A549 (cell line): ENCODE data around the gene ALDH1L1. TPM values are rescaled to one million over a fixed set of nuclear protein-coding genes. Genes with fewer than 3 reads are reported as not detected.

Source experiments
- ATAC-seq, 2 experiments: fragments of 200-7000 bp in 1 of 2; fragments of >200 bp in 1 of 2; cut with Nextera tagmentation in 1 of 2; cut with Tn5 transposase in 1 of 2; 3 replicates each; pipeline versions ENCODE4 v1.8.0 to v1.9.1; 2018 to 2020; ENCODE audit warnings: mild to moderate bottlenecking in 1 of 2, moderate library complexity in 1 of 2
- CTCF ChIA-PET: fragments of 300-600 bp; sonication (Branson Sonifier 250); formaldehyde crosslinking; extraction: SDS; loops from one replicate; lab custom pipeline; 2021; ENCODE audit warnings: antibody characterized with exemption, inconsistent platforms; lab: Yijun Ruan, JAX
- POLR2A ChIA-PET: fragments of 350-600 bp; formaldehyde crosslinking; extraction: SDS; loops from one replicate; lab custom pipeline; 2021; ENCODE audit warnings: antibody characterized with exemption, inconsistent platforms; lab: Yijun Ruan, JAX
- DNase-seq, 2 experiments: peaks; one replicate each; pipeline versions ENCODE4 v3.0.0 to v3.0.0-alpha.2; 2011 to 2016; ENCODE audit warnings: low read depth in 1 of 2, low spot score in 1 of 2
- FAIRE-seq: peaks from 2 replicates; lab custom pipeline; 2011; peaks lifted over from hg19 to GRCh38; lab: Jason Lieb, UNC
- H3K27ac ChIP-seq, 2 experiments: fragments of >200 bp; sonication (Bioruptor Twin); formaldehyde crosslinking; 3 replicates each; pipeline ENCODE4 v1.5.1; 2016 to 2017
- H3K4me1 ChIP-seq: fragments of >200 bp; sonication (Bioruptor Twin); formaldehyde crosslinking; 3 replicates; pipeline ENCODE4 v1.6.1; 2016
- H3K4me2 ChIP-seq: fragments of >200 bp; sonication (Bioruptor Twin); formaldehyde crosslinking; 3 replicates; pipeline ENCODE4 v1.6.1; 2016
- H3K4me3 ChIP-seq: fragments of >200 bp; sonication (Bioruptor Twin); formaldehyde crosslinking; 3 replicates; pipeline ENCODE4 v1.5.1; 2016
- H3K9me3 ChIP-seq: fragments of >200 bp; sonication (Bioruptor Twin); formaldehyde crosslinking; 3 replicates; pipeline ENCODE4 v1.6.1; 2016
- ATOH8 ChIP-seq: fragments of 250-450 bp; sonication (Bioruptor Pico); IDR thresholded peaks from 2 replicates; pipeline ENCODE4 v1.5.0; 2020; ENCODE audit warnings: low read depth, mild to moderate bottlenecking, moderate library complexity
- CBX8 ChIP-seq: fragments of 200-600 bp; sonication (generic); IDR thresholded peaks from 2 replicates; pipeline ENCODE4 v1.6.1; 2016
- CHD4 ChIP-seq: fragments of 200-600 bp; sonication (generic); IDR thresholded peaks from 2 replicates; pipeline ENCODE4 v1.6.1; 2016; ENCODE audit warnings: antibody characterized with exemption, mild to moderate bottlenecking, borderline replicate concordance
- EHF ChIP-seq: fragments of 250-450 bp; sonication (Bioruptor Pico); IDR thresholded peaks from 2 replicates; pipeline ENCODE4 v1.5.0; 2020; ENCODE audit warnings: mild to moderate bottlenecking
- EHMT2 ChIP-seq: fragments of 200-600 bp; sonication (generic); IDR thresholded peaks from 2 replicates; pipeline ENCODE4 v1.6.1; 2016; ENCODE audit warnings: antibody characterized with exemption, low read depth, mild to moderate bottlenecking, moderate library complexity
- FOSL2 ChIP-seq, 2 experiments: fragments of 450-650 bp in 1 of 2; fragments of >200 bp in 1 of 2; sonication (Bioruptor Twin) in 1 of 2; formaldehyde crosslinking; IDR thresholded peaks; 2 replicates each; pipeline versions ENCODE4 v1.5.0 to v1.6.1; 2016 to 2020; ENCODE audit warnings: mild to moderate bottlenecking in 1 of 2, moderate library complexity in 1 of 2
- GATA3 ChIP-seq: IDR thresholded peaks from 2 replicates; pipeline ENCODE4 v1.6.1; 2012; ENCODE audit warnings: borderline replicate concordance
- HOXB13 ChIP-seq: fragments of 250-450 bp; sonication (Bioruptor Pico); IDR thresholded peaks from 2 replicates; pipeline ENCODE4 v1.5.0; 2020; ENCODE audit warnings: low read depth, mild to moderate bottlenecking, moderate library complexity
- MAFK ChIP-seq: fragments of 450-650 bp; IDR thresholded peaks from 2 replicates; pipeline ENCODE4 v1.6.1; 2014; ENCODE audit not compliant: partially characterized antibody
- NR3C1 ChIP-seq: fragments of >200 bp; sonication (Bioruptor Twin); formaldehyde crosslinking; IDR thresholded peaks from 3 replicates; pipeline ENCODE4 v1.6.1; 2017
- POLR2A ChIP-seq: IDR thresholded peaks from 2 replicates; pipeline ENCODE4 v1.6.1; 2012; ENCODE audit warnings: mild to moderate bottlenecking, low read length
- POLR2AphosphoS2 ChIP-seq: conservative IDR thresholded peaks from 2 replicates; pipeline ENCODE4 v1.6.1; 2012; ENCODE audit warnings: low read length, improper control_type of control experiment, inconsistent platforms
- RAD21 ChIP-seq, 2 experiments: fragments of >200 bp in 1 of 2; sonication (Bioruptor Twin) in 1 of 2; formaldehyde crosslinking in 1 of 2; IDR thresholded peaks in 1 of 2; conservative IDR thresholded peaks in 1 of 2; 2 replicates in 1 of 2; 3 replicates in 1 of 2; pipeline ENCODE4 v1.6.1; 2012 to 2018; ENCODE audit warnings: inconsistent platforms in 1 of 2
- RARB ChIP-seq: fragments of 250-450 bp; sonication (Bioruptor Pico); IDR thresholded peaks from 2 replicates; pipeline ENCODE4 v1.8.0; 2021; ENCODE audit warnings: mild to moderate bottlenecking, moderate library complexity
- RFX5 ChIP-seq: fragments of 450-650 bp; IDR thresholded peaks from 2 replicates; pipeline ENCODE4 v1.7.1; 2014; ENCODE audit warnings: antibody characterized with exemption, mild to moderate bottlenecking, moderate library complexity
- RNF2 ChIP-seq: fragments of 200-600 bp; sonication (generic); IDR thresholded peaks from 2 replicates; pipeline ENCODE4 v1.6.1; 2016; ENCODE audit warnings: low read depth, mild to moderate bottlenecking, antibody characterized with exemption, moderate library complexity, borderline replicate concordance
- SMC3 ChIP-seq: fragments of >200 bp; sonication (Bioruptor Twin); formaldehyde crosslinking; IDR thresholded peaks from 3 replicates; pipeline ENCODE4 v1.6.1; 2018; ENCODE audit warnings: inconsistent platforms
- SREBF2 ChIP-seq: fragments of 450-650 bp; IDR thresholded peaks from 2 replicates; pipeline ENCODE4 v1.6.1; 2014; ENCODE audit warnings: mild to moderate bottlenecking, moderate library complexity
- TFCP2L1 ChIP-seq: fragments of 250-450 bp; sonication (Bioruptor Pico); IDR thresholded peaks from 2 replicates; pipeline ENCODE4 v1.5.0; 2021; ENCODE audit warnings: mild to moderate bottlenecking
- ZNF302 ChIP-seq: fragments of 250-450 bp; sonication (Bioruptor Pico); IDR thresholded peaks from 2 replicates; pipeline ENCODE4 v1.9.0; 2021; ENCODE audit warnings: inconsistent platforms, mild to moderate bottlenecking, moderate library complexity
- WGBS: methylation state at CpG from one replicate; pipeline ENCODE4 v1.1.6; 2017; ENCODE audit errors: missing lambda C conversion rate; 5-methylcytosine and 5-hydroxymethylcytosine counted together
- polyA plus RNA-seq, 4 experiments: library from polyadenylated mRNA; depleted of rRNA in 3 of 4; stranded (reverse); fragments of >200 nt; fragmentation: RNase III in 1 of 4; extraction: RNeasy Plus Mini Kit Qiagen cat#74134 plus additional on column Dnase treatment in 1 of 4; gene quantifications; 2 replicates in 3 of 4; 3 replicates in 1 of 4; pipeline ENCODE4 v1.2.3, GENCODE V29; 2011 to 2017
- TF ChIP-seq, protein P1 (sequence below): fragments of >200 bp; sonication (Bioruptor Twin); formaldehyde crosslinking; IDR thresholded peaks from 3 replicates; pipeline ENCODE4 v1.5.1; 2016
- TF ChIP-seq, protein P2 (sequence below): fragments of >200 bp; sonication (Bioruptor Twin); formaldehyde crosslinking; IDR thresholded peaks from 2 replicates; pipeline ENCODE4 v1.6.1; 2016

ALDH1L1 gene
- polyA plus RNA-seq, 2 of the 4 experiments (the other 2 are of a cell fraction), result 0.14 to 0.18 TPM

GRCh38 chr3:126134219-126134975, 46.0 kb downstream of the ALDH1L1 start:
- TF ChIP-seq RNF2 (no peak), EHF (CRISPR knock-in tag) (no peak), RAD21 (conservative IDR thresholded peaks at IDR 0.05 in 1 of 2, IDR thresholded peaks at IDR 0.05 in 1 of 2) (peak; percentile 84 to 86), RARB (CRISPR knock-in tag) (no peak), TFCP2L1 (no peak), GATA3 (no peak), POLR2AphosphoS2 (no peak), ATOH8 (CRISPR knock-in tag) (no peak), CHD4 (no peak), EHMT2 (no peak), MAFK (no peak), NR3C1 (no peak), RFX5 (no peak), CBX8 (no peak), POLR2A (no peak), SMC3 (peak; percentile 76), HOXB13 (CRISPR knock-in tag) (no peak), FOSL2 (IDR thresholded peaks at IDR 0.05) (no peak), FOSL2 (CRISPR knock-in tag; IDR thresholded peaks at IDR 0.05) (no peak), ZNF302 (CRISPR knock-in tag) (no peak), SREBF2 (no peak)
- TF ChIP-seq, protein P1, sequence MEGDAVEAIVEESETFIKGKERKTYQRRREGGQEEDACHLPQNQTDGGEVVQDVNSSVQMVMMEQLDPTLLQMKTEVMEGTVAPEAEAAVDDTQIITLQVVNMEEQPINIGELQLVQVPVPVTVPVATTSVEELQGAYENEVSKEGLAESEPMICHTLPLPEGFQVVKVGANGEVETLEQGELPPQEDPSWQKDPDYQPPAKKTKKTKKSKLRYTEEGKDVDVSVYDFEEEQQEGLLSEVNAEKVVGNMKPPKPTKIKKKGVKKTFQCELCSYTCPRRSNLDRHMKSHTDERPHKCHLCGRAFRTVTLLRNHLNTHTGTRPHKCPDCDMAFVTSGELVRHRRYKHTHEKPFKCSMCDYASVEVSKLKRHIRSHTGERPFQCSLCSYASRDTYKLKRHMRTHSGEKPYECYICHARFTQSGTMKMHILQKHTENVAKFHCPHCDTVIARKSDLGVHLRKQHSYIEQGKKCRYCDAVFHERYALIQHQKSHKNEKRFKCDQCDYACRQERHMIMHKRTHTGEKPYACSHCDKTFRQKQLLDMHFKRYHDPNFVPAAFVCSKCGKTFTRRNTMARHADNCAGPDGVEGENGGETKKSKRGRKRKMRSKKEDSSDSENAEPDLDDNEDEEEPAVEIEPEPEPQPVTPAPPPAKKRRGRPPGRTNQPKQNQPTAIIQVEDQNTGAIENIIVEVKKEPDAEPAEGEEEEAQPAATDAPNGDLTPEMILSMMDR, result peak; percentile 66
- TF ChIP-seq, protein P2, sequence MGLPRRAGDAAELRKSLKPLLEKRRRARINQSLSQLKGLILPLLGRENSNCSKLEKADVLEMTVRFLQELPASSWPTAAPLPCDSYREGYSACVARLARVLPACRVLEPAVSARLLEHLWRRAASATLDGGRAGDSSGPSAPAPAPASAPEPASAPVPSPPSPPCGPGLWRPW, result no peak
- DNase-seq (peak; percentile 28 to 32), FAIRE-seq (no peak), ATAC-seq (peak; percentile 82 to 92; a peak in 5 of 6 replicates)
- Histone ChIP-seq H3K4me3 (no peak overlapping the region), H3K4me2 (peak overlapping the region; percentile 34; the same call in 1 of the 3 replicates), H3K4me1 (no peaks in the 10 kb centered on the region), H3K27ac (no peak overlapping the region), H3K9me3 (no peaks in the 10 kb centered on the region)
- WGBS, result 39% methylated on average over 17 of the region's 23 CpGs
- ChIA-PET CTCF (interaction anchor here (0.5 to 6.8 kb wide), 48 partner anchors 11 to 319 kb away, joined by 3 to 110 read pairs (median 4); partner anchors contain the start of gene CFAP100), POLR2A (interaction anchor here (1.5 kb wide), 1 partner anchor 79 kb away, joined by 3 read pairs; no protein-coding TSS in a partner anchor)

- CTCF ChIA-PET, result interaction anchor here (0.5 to 6.8 kb wide), 43 partner anchors 11 to 320 kb away, joined by 3 to 110 read pairs (median 5); partner anchors contain the start of gene CFAP100
- no peak overlapping the region for H3K4me3 ChIP-seq
- no peak for DNase-seq
- no peak for ATAC-seq
- no peaks in the 10 kb centered on the region for H3K4me1 ChIP-seq
- H3K9me3 ChIP-seq, result no peaks in the 10 kb centered on the region
- no peak overlapping the region for H3K27ac ChIP-seq
- WGBS, result 46% methylated on average over 6 of the region's 6 CpGs
- TF ChIP-seq SREBF2 (no peak), TFCP2L1 (no peak)
- POLR2A ChIA-PET, result interaction anchor here (1.5 kb wide), 1 partner anchor 80 kb away, joined by 3 read pairs; no protein-coding TSS in a partner anchor
- FAIRE-seq, result no peak
- no peak overlapping the region for H3K4me2 ChIP-seq
Observed at GRCh38 chr3:126133606-126134005, 46.8 kb downstream of the ALDH1L1 start.
